HepG2 (cell line): ENCODE data around the gene KNL1. TPM values are rescaled to one million over a fixed set of nuclear protein-coding genes. Genes with fewer than 3 reads are reported as not detected.

Experiments
- AGO2 ChIP-seq: fragments of 200-400 bp; formaldehyde crosslinking; optimal IDR thresholded peaks from 2 replicates; pipeline ENCODE3; 2017; ENCODE audit warnings: mild to moderate bottlenecking, low read depth, low read length, moderate library complexity
- CHD2 ChIP-seq: IDR thresholded peaks from 2 replicates; pipeline ENCODE4 v1.6.1; 2011; ENCODE audit warnings: low read depth, low read length, improper control_type of control experiment
- CREB1 ChIP-seq, 2 experiments: fragments of 450-650 bp in 1 of 2; IDR thresholded peaks; 2 replicates each; pipeline ENCODE4 v1.6.1; 2016 to 2017; ENCODE audit warnings: control low read depth in 1 of 2, mild to moderate bottlenecking in 1 of 2, missing compliant biosample characterization in 1 of 2, missing genetic modification characterization in 1 of 2
- GZF1 ChIP-seq: sonication (generic); formaldehyde crosslinking; IDR thresholded peaks from 2 replicates; pipeline ENCODE4 v1.5.1; 2020; ENCODE audit warnings: mild to moderate bottlenecking, missing genetic modification reagents
- HCFC1 ChIP-seq: fragments of 150-350 bp; IDR thresholded peaks from 2 replicates; pipeline ENCODE4 v1.6.1; 2014; ENCODE audit warnings: low read depth, low read length
- ISX ChIP-seq: sonication (generic); formaldehyde crosslinking; conservative IDR thresholded peaks from 2 replicates; pipeline ENCODE4 v1.5.0; 2020; ENCODE audit warnings: missing genetic modification reagents
- KAT7 ChIP-seq: IDR thresholded peaks from 2 replicates; pipeline ENCODE4 v1.6.1; 2018; ENCODE audit warnings: borderline replicate concordance, missing compliant biosample characterization
- KDM3A ChIP-seq: IDR thresholded peaks from 2 replicates; pipeline ENCODE4 v1.6.1; 2018; ENCODE audit warnings: low read depth, missing compliant biosample characterization
- PAWR ChIP-seq: sonication (generic); formaldehyde crosslinking; IDR thresholded peaks from 2 replicates; pipeline ENCODE4 v1.4.0; 2020; ENCODE audit warnings: missing genetic modification reagents, mild to moderate bottlenecking, borderline replicate concordance
- POLR2AphosphoS5 ChIP-seq: IDR thresholded peaks from 2 replicates; pipeline ENCODE4 v1.6.1; 2012; ENCODE audit warnings: low read depth, low read length
- REXO4 ChIP-seq: sonication (generic); formaldehyde crosslinking; IDR thresholded peaks from 2 replicates; pipeline ENCODE4 v1.8.0; 2022; ENCODE audit warnings: missing genetic modification reagents, mild to moderate bottlenecking, borderline replicate concordance
- SIX4 ChIP-seq: sonication (generic); formaldehyde crosslinking; IDR thresholded peaks from 2 replicates; pipeline ENCODE4 v1.4.0; 2020; ENCODE audit warnings: missing genetic modification reagents
- TFAP4 ChIP-seq: sonication (generic); IDR thresholded peaks from 2 replicates; pipeline ENCODE4 v1.6.1; 2016; ENCODE audit warnings: low read depth, borderline replicate concordance
- TFDP2 ChIP-seq: sonication (generic); formaldehyde crosslinking; IDR thresholded peaks from 2 replicates; pipeline ENCODE4 v1.4.0; 2020; ENCODE audit warnings: missing genetic modification reagents
- THAP9 ChIP-seq: sonication (generic); formaldehyde crosslinking; IDR thresholded peaks from 2 replicates; pipeline ENCODE4; 2020; ENCODE audit warnings: missing genetic modification reagents, mild to moderate bottlenecking, borderline replicate concordance
- ZBTB3 ChIP-seq: sonication (generic); formaldehyde crosslinking; IDR thresholded peaks from 2 replicates; pipeline ENCODE4 v1.4.0; 2020; ENCODE audit warnings: low read depth, mild to moderate bottlenecking, moderate library complexity, missing genetic modification reagents, borderline replicate concordance
- ZBTB7B ChIP-seq: sonication (generic); formaldehyde crosslinking; IDR thresholded peaks from 2 replicates; pipeline ENCODE4 v1.4.0; 2020; ENCODE audit warnings: missing genetic modification reagents
- ZNF275 ChIP-seq: sonication (generic); formaldehyde crosslinking; IDR thresholded peaks from 2 replicates; pipeline ENCODE4 v1.8.0; 2022; ENCODE audit warnings: missing genetic modification reagents, mild to moderate bottlenecking, inconsistent platforms, borderline replicate concordance
- ZNF501 ChIP-seq: sonication (generic); formaldehyde crosslinking; IDR thresholded peaks from 2 replicates; pipeline ENCODE4 v1.5.1; 2020; ENCODE audit warnings: mild to moderate bottlenecking, moderate library complexity, missing genetic modification reagents
- ZNF709 ChIP-seq: sonication (generic); formaldehyde crosslinking; IDR thresholded peaks from 2 replicates; pipeline ENCODE4 v1.5.0; 2020; ENCODE audit warnings: mild to moderate bottlenecking, missing genetic modification reagents
- polyA plus RNA-seq, 8 experiments: library from polyadenylated mRNA; depleted of rRNA in 3 of 8; stranded (reverse) in 7 of 8; unstranded in 1 of 8; fragments of >200 nt; fragmentation: Illumina TruSeq in 4 of 8; extraction: Trizol in 4 of 8; gene quantifications; 2 replicates each; pipeline versions ENCODE4 v1.2.1 to v1.2.3, GENCODE V29; 2011 to 2016; ENCODE audit warnings: low read depth in 4 of 8, missing spikeins in 1 of 8, mixed read lengths in 1 of 8; ENCODE audit not compliant: insufficient read depth in 1 of 8
- total RNA-seq, 5 experiments: library from RNA; depleted of rRNA; stranded (reverse); fragments of >200 nt; fragmentation: Illumina TruSeq; extraction: Trizol; gene quantifications; 2 replicates each; pipeline ENCODE4 v1.2.3, GENCODE V29; 2016; ENCODE audit warnings: low read depth in 1 of 5

KNL1 gene
- total and polyA plus RNA-seq, 2 of the 13 experiments (the other 11 are each of a cell fraction or from before 2014, with no cell fraction given): 8.0 to 21.4 TPM

GRCh38 chr15:40569129-40569953 is 24.7 kb upstream of the KNL1 start, which contains the start of gene RPUSD2 (continued):
- TF ChIP-seq REXO4 (CRISPR knock-in tag): no peak
- TF ChIP-seq SIX4 (CRISPR knock-in tag): peak; percentile 39; the same call in 1 of the 2 replicates
- no peak for TF ChIP-seq GZF1 (CRISPR knock-in tag)
- peak; percentile 20; the same call in 1 of the 2 replicates for TF ChIP-seq TFAP4
- TF ChIP-seq CREB1 (IDR thresholded peaks at IDR 0.05): peak; percentile 96
- TF ChIP-seq CREB1 (CRISPR knock-in tag; IDR thresholded peaks at IDR 0.05): peak; percentile 99
- TF ChIP-seq ISX (CRISPR knock-in tag): no peak
- TF ChIP-seq POLR2AphosphoS5: peak; percentile 81
- peak; percentile 81; the same call in 1 of the 2 replicates for TF ChIP-seq ZBTB3
- TF ChIP-seq AGO2: peak; percentile 73
- TF ChIP-seq KDM3A (CRISPR knock-in tag): no peak
- peak; percentile 77; the same call in 1 of the 2 replicates for TF ChIP-seq ZBTB7B
- no peak for TF ChIP-seq ZNF275 (CRISPR knock-in tag)
- 0 out of 2 replicates have a peak, but pooled peaks have one; percentile 38 for TF ChIP-seq ZNF709 (CRISPR knock-in tag)
- peak; percentile 66 for TF ChIP-seq TFDP2
- TF ChIP-seq HCFC1: peak; percentile 63
- TF ChIP-seq KAT7: peak; percentile 83
- TF ChIP-seq PAWR (CRISPR knock-in tag): no peak
- TF ChIP-seq THAP9 (CRISPR knock-in tag): peak; percentile 75; the same call in 1 of the 2 replicates
- 0 out of 2 replicates have a peak, but pooled peaks have one; percentile 51 for TF ChIP-seq CHD2
- peak; percentile 84 for TF ChIP-seq ZNF501 (CRISPR knock-in tag)
